Panc1 (cell line): Measurements from ENCODE around the gene MCTP1. TPM values are rescaled to one million over a fixed set of nuclear protein-coding genes. Genes with fewer than 3 reads are reported as not detected.

ENCODE experiments used
- ATAC-seq: fragments of 200-7000 bp; cut with Tn5 transposase; 2 replicates; pipeline ENCODE4 v1.9.1; 2020; ENCODE audit warnings: mild to moderate bottlenecking, moderate library complexity
- BruUV-seq: library from RNA; stranded (reverse); fragments of 400-500 nt; replicated peaks from 2 replicates; lab custom pipeline; 2021; lab: Mats Ljungman, UMichigan
- CTCF ChIA-PET: fragments of 300-600 bp; sonication (Branson Sonifier 250); formaldehyde crosslinking; loops from one replicate; lab custom pipeline; 2022; ENCODE audit warnings: antibody characterized with exemption; lab: Charles Lee
- POLR2A ChIA-PET: fragments of 300-600 bp; sonication (Branson Sonifier 250); formaldehyde crosslinking; loops from one replicate; lab custom pipeline; 2022; ENCODE audit warnings: antibody characterized with exemption; lab: Charles Lee
- DNase-seq: peaks from one replicate; pipeline ENCODE4 v3.0.0-alpha.2; 2010; ENCODE audit warnings: low read depth, low spot score
- H3K27ac ChIP-seq: 2 replicates; pipeline ENCODE4 v1.5.1; 2011; ENCODE audit warnings: mild to moderate bottlenecking, low read length, inconsistent platforms
- H3K27me3 ChIP-seq: fragments of 200-500 bp; sonication (Bioruptor generic); 2 replicates; pipeline ENCODE4 v1.6.0; 2014; ENCODE audit warnings: low read length, inconsistent platforms; ENCODE audit not compliant: control insufficient read depth, insufficient read depth
- H3K36me3 ChIP-seq: fragments of 200-500 bp; sonication (Bioruptor generic); 2 replicates; pipeline ENCODE4 v1.5.1; 2014; ENCODE audit warnings: inconsistent platforms, mild to moderate bottlenecking, low read length, moderate library complexity; ENCODE audit not compliant: control insufficient read depth, insufficient read depth
- H3K4me1 ChIP-seq: 2 replicates; pipeline ENCODE4 v1.5.1; 2011; ENCODE audit warnings: inconsistent platforms, mild to moderate bottlenecking, low read length, moderate library complexity; ENCODE audit not compliant: control insufficient read depth, insufficient read depth
- H3K4me3 ChIP-seq, 2 experiments: 2 replicates each; pipeline ENCODE4 v1.5.1; 2011 to 2012; ENCODE audit warnings: low read depth in 2 of 2, low read length in 2 of 2, mild to moderate bottlenecking in 2 of 2, inconsistent platforms in 1 of 2, moderate library complexity in 1 of 2
- H3K9me3 ChIP-seq: fragments of 200-500 bp; sonication (Bioruptor generic); 2 replicates; pipeline ENCODE4 v1.5.1; 2014; ENCODE audit warnings: low read depth, mild to moderate bottlenecking, inconsistent platforms, low read length, moderate library complexity; ENCODE audit not compliant: control insufficient read depth, insufficient read depth
- POLR2AphosphoS5 ChIP-seq: IDR thresholded peaks from 2 replicates; pipeline ENCODE4 v1.6.1; 2012; ENCODE audit warnings: mild to moderate bottlenecking, low read depth, low read length, moderate library complexity
- SIN3A ChIP-seq: IDR thresholded peaks from 2 replicates; pipeline ENCODE4 v1.6.1; 2012; ENCODE audit warnings: low read depth, mild to moderate bottlenecking, low read length, moderate library complexity, borderline replicate concordance; ENCODE audit not compliant: insufficient read depth
- TCF7L2 ChIP-seq: IDR thresholded peaks from 2 replicates; pipeline ENCODE4 v1.6.1; 2011; ENCODE audit warnings: mild to moderate bottlenecking, low read depth, low read length, inconsistent platforms
- in situ Hi-C: cut with HindIII; loops from 2 replicates; pipeline ENCODE4 v1.10.0; 2016; ENCODE audit warnings: low sequenced_read_pairs, low pct_unique_long_range_greater_than_20kb
- intact Hi-C: fragments of 100-400 bp; cut with micrococcal nuclease; formaldehyde crosslinking; loops from one replicate; pipeline ENCODE4 v1.10.0; 2022; ENCODE audit not compliant: unreplicated experiment
- total RNA-seq: library from RNA; stranded (reverse); gene quantifications from one replicate; pipeline ENCODE4 v1.2.1, GENCODE V29; 2021; ENCODE audit not compliant: unreplicated experiment
- TF ChIP-seq, protein P1 (sequence below), 2 experiments: IDR thresholded peaks; 2 replicates each; pipeline ENCODE4 v1.6.1; 2011 to 2012; ENCODE audit warnings: low read depth in 2 of 2, control low read depth in 1 of 2, low read length in 1 of 2, mild to moderate bottlenecking in 1 of 2, moderate library complexity in 1 of 2; ENCODE audit not compliant: insufficient read depth in 1 of 2
- TF ChIP-seq, protein P2 (sequence below): fragments of 450-650 bp; IDR thresholded peaks from 2 replicates; pipeline ENCODE4 v1.5.1; 2017; ENCODE audit warnings: mild to moderate bottlenecking

MCTP1 gene
- total RNA-seq, 1 experiment from 2014 or later, result 39.8 TPM

- in situ Hi-C loops (no loop called here), intact Hi-C loops (no loop called here)
- Histone ChIP-seq H3K27me3 (no peaks in the 10 kb centered on the region), H3K27ac (no peak overlapping the region), H3K9me3 (no peaks in the 10 kb centered on the region), H3K4me3 (no peak overlapping the region), H3K36me3 (no peaks in the 10 kb centered on the region; the same call in 1 of the 2 replicates), H3K4me1 (no peaks in the 10 kb centered on the region)
- ATAC-seq (no peak), DNase-seq (no peak)
- CTCF ChIA-PET, result no interaction called here
- POLR2A ChIA-PET, result no interaction called here
- TF ChIP-seq, protein P1, sequence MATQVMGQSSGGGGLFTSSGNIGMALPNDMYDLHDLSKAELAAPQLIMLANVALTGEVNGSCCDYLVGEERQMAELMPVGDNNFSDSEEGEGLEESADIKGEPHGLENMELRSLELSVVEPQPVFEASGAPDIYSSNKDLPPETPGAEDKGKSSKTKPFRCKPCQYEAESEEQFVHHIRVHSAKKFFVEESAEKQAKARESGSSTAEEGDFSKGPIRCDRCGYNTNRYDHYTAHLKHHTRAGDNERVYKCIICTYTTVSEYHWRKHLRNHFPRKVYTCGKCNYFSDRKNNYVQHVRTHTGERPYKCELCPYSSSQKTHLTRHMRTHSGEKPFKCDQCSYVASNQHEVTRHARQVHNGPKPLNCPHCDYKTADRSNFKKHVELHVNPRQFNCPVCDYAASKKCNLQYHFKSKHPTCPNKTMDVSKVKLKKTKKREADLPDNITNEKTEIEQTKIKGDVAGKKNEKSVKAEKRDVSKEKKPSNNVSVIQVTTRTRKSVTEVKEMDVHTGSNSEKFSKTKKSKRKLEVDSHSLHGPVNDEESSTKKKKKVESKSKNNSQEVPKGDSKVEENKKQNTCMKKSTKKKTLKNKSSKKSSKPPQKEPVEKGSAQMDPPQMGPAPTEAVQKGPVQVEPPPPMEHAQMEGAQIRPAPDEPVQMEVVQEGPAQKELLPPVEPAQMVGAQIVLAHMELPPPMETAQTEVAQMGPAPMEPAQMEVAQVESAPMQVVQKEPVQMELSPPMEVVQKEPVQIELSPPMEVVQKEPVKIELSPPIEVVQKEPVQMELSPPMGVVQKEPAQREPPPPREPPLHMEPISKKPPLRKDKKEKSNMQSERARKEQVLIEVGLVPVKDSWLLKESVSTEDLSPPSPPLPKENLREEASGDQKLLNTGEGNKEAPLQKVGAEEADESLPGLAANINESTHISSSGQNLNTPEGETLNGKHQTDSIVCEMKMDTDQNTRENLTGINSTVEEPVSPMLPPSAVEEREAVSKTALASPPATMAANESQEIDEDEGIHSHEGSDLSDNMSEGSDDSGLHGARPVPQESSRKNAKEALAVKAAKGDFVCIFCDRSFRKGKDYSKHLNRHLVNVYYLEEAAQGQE (IDR thresholded peaks at IDR 0.05; ENCODE audit: insufficient read depth in 1 of 2, low read depth in 2 of 2, low read length in 1 of 2), result no peak
- TF ChIP-seq, protein P2, sequence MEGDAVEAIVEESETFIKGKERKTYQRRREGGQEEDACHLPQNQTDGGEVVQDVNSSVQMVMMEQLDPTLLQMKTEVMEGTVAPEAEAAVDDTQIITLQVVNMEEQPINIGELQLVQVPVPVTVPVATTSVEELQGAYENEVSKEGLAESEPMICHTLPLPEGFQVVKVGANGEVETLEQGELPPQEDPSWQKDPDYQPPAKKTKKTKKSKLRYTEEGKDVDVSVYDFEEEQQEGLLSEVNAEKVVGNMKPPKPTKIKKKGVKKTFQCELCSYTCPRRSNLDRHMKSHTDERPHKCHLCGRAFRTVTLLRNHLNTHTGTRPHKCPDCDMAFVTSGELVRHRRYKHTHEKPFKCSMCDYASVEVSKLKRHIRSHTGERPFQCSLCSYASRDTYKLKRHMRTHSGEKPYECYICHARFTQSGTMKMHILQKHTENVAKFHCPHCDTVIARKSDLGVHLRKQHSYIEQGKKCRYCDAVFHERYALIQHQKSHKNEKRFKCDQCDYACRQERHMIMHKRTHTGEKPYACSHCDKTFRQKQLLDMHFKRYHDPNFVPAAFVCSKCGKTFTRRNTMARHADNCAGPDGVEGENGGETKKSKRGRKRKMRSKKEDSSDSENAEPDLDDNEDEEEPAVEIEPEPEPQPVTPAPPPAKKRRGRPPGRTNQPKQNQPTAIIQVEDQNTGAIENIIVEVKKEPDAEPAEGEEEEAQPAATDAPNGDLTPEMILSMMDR, result no peak
- TF ChIP-seq TCF7L2, result no peak
- no peak for TF ChIP-seq SIN3A
- TF ChIP-seq POLR2AphosphoS5, result no peak
- no TSS peak for BruUV-seq
These were observed 415.0 kb downstream of the MCTP1 start for GRCh38 chr5:94869921-94870320.

GRCh38 chr5:94863951-94864350, 420.9 kb downstream of the MCTP1 start:
- intact Hi-C loops, result no loop called here
- Histone ChIP-seq H3K9me3 (no peaks in the 10 kb centered on the region), H3K36me3 (no peaks in the 10 kb centered on the region; the same call in 1 of the 2 replicates), H3K4me3 (no peak overlapping the region), H3K4me1 (no peaks in the 10 kb centered on the region), H3K27me3 (no peaks in the 10 kb centered on the region), H3K27ac (no peak overlapping the region)
- BruUV-seq, result no TSS peak
- ChIA-PET POLR2A (no interaction called here), CTCF (no interaction called here)
- in situ Hi-C loops, result no loop called here
- DNase-seq (no peak), ATAC-seq (no peak)
- TF ChIP-seq, protein P2, result no peak
- TF ChIP-seq, protein P1 (IDR thresholded peaks at IDR 0.05; ENCODE audit: insufficient read depth in 1 of 2, low read depth in 2 of 2, low read length in 1 of 2), result no peak
- TF ChIP-seq SIN3A (no peak), POLR2AphosphoS5 (no peak), TCF7L2 (no peak)
